ENCODE results near the gene TRAK1.

Gene TRAK1

GRCh38 chr3:42057561-42058211 is 33.5 kb upstream of the TRAK1 start:
- H3K4me3 ChIP-seq (ENCODE audit: low read depth, low read length) = no peak overlapping the region
- TF ChIP-seq, protein P1, sequence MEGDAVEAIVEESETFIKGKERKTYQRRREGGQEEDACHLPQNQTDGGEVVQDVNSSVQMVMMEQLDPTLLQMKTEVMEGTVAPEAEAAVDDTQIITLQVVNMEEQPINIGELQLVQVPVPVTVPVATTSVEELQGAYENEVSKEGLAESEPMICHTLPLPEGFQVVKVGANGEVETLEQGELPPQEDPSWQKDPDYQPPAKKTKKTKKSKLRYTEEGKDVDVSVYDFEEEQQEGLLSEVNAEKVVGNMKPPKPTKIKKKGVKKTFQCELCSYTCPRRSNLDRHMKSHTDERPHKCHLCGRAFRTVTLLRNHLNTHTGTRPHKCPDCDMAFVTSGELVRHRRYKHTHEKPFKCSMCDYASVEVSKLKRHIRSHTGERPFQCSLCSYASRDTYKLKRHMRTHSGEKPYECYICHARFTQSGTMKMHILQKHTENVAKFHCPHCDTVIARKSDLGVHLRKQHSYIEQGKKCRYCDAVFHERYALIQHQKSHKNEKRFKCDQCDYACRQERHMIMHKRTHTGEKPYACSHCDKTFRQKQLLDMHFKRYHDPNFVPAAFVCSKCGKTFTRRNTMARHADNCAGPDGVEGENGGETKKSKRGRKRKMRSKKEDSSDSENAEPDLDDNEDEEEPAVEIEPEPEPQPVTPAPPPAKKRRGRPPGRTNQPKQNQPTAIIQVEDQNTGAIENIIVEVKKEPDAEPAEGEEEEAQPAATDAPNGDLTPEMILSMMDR (IDR thresholded peaks at IDR 0.05; ENCODE audit: borderline replicate concordance, insufficient read depth, low read depth, low read length) = no peak

DNA sequence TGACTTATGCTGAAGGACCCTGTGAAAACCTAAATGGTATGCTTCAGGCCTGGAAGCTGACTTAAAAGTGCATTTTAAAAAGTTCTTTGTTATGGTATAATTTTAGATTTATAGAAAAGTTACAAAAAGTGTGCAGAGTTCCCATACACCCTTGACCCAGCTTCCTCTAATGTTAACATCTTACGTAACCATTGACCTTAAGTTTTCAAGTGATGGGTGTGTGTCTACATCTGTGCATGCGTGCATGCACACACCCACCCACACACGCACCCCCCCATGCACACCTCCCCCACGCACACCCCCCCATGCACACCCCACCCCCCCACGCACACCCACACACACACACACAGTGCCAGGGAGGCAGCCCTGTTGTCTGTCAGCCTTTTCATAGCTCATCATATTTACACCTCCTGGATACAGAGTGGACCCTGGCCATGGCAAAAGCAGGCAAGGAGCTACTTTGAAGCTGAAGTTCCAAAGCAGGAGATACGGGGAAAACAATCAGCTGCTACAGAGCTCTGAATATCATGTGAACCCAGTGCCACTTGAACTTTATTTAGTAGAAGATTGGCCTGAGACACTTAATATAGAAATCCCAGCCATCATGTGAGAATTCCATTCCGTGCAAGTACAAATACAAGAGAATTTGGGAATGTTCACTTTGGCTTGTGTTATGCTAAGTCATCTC is 30.0 kb upstream of the TRAK1 start:
- no peak overlapping the region for H3K4me3 ChIP-seq (ENCODE audit: low read depth, low read length)
- TF ChIP-seq, protein P1 (IDR thresholded peaks at IDR 0.05; ENCODE audit: borderline replicate concordance, insufficient read depth, low read depth, low read length) = no peak

GRCh38 chr3:42061713-42062380 is 29.3 kb upstream of the TRAK1 start:
- TF ChIP-seq, protein P1 (IDR thresholded peaks at IDR 0.05; ENCODE audit: borderline replicate concordance, insufficient read depth, low read depth, low read length) = no peak
- H3K4me3 ChIP-seq (ENCODE audit: low read depth, low read length) = no peak overlapping the region

- TF ChIP-seq, protein P1 (IDR thresholded peaks at IDR 0.05; ENCODE audit: borderline replicate concordance, insufficient read depth, low read depth, low read length) = no peak
- H3K4me3 ChIP-seq (ENCODE audit: low read depth, low read length) = no peak overlapping the region
Measured at GRCh38 chr3:42062464-42062863, 28.7 kb upstream of the TRAK1 start.

- TF ChIP-seq, protein P1 (IDR thresholded peaks at IDR 0.05; ENCODE audit: borderline replicate concordance, insufficient read depth, low read depth, low read length) = no peak
Measured at GRCh38 chr3:42063888-42064287, 27.3 kb upstream of the TRAK1 start.

DNA sequence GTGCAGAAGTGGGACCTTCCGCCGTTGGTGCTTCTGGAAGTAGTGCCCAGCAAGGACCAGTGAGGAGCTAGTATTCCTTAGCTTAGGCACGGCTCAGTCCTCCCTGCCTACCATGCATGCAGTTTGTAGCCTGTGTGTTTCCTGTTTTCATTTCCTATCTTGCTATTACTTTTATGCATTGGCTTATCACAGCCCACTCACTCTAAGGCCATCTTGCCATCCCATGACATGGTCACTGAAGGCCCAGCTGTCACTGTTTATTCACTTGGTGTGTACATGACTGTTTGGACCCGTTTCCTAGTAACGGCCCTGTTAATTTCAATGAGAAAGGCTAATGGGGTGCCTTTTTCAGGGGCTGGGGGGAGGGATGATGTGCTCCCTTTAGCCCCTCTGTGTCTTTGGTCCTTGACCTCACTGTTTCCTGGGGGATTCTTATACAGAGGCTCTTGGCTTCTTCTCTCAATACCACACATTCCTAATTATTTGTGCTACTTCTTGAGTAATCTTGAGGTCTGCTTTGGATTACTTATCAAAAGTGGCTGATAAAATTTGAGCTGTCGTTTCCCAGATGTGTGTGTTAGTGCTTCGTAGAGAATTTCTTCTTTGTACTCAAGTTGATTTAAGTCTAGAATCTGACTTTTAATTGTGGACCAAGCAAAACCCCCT is 24.5 kb upstream of the TRAK1 start:
- TF ChIP-seq, protein P1 (IDR thresholded peaks at IDR 0.05; ENCODE audit: borderline replicate concordance, insufficient read depth, low read depth, low read length) = no peak
- H3K4me3 ChIP-seq (ENCODE audit: low read depth, low read length) = no peak overlapping the region

More at GRCh38 chr3:42063888-42064287, 27.3 kb upstream of the TRAK1 start:
- H3K4me3 ChIP-seq (ENCODE audit: low read depth, low read length) = no peak overlapping the region

All from GM12875 (cell line).